ENCODE results near the gene MARCHF3.

DNA sequence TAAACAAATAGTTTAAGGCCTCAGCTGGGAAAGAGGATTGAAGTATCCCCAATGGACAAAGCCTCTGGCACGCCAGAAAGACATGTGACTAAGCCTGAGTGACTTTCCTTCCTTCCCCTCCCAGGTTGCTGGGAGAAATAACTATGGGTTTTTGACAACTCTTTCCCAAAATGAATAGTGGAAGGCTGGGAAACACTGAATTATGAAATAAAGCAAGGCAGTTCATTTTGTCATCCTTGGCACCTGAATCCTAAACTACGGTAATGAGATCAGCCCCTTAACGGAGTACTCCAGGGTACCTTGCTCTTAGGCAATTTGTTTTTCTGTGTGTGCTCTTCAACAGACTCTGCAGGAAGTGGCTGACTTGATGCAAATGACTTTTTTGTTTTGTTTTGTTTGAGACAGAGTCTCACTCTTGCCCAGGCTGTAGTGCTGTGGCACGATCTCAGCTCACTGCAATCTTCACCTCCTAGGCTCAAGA, 178.2 kb downstream of the MARCHF3 start:
- TF ChIP-seq, protein P1, sequence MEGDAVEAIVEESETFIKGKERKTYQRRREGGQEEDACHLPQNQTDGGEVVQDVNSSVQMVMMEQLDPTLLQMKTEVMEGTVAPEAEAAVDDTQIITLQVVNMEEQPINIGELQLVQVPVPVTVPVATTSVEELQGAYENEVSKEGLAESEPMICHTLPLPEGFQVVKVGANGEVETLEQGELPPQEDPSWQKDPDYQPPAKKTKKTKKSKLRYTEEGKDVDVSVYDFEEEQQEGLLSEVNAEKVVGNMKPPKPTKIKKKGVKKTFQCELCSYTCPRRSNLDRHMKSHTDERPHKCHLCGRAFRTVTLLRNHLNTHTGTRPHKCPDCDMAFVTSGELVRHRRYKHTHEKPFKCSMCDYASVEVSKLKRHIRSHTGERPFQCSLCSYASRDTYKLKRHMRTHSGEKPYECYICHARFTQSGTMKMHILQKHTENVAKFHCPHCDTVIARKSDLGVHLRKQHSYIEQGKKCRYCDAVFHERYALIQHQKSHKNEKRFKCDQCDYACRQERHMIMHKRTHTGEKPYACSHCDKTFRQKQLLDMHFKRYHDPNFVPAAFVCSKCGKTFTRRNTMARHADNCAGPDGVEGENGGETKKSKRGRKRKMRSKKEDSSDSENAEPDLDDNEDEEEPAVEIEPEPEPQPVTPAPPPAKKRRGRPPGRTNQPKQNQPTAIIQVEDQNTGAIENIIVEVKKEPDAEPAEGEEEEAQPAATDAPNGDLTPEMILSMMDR (conservative IDR thresholded peaks at IDR 0.05), result no peak
- TF ChIP-seq ZFX (IDR thresholded peaks at IDR 0.05), result no peak

All from C4-2B (cell line).